Measurements from ENCODE around the gene TRAM2.

- TF ChIP-seq CTCF (IDR thresholded peaks at IDR 0.05 in 2 of 3, conservative IDR thresholded peaks at IDR 0.05 in 1 of 3; ENCODE audit: borderline replicate concordance in 1 of 3, insufficient read depth in 1 of 3, low read depth in 2 of 3, low read length in 2 of 3) = no peak
- TF ChIP-seq POLR2A (IDR thresholded peaks at IDR 0.05; ENCODE audit: borderline replicate concordance, extremely low read depth, insufficient read depth, insufficient read length) = no peak
- TF ChIP-seq, protein P1, sequence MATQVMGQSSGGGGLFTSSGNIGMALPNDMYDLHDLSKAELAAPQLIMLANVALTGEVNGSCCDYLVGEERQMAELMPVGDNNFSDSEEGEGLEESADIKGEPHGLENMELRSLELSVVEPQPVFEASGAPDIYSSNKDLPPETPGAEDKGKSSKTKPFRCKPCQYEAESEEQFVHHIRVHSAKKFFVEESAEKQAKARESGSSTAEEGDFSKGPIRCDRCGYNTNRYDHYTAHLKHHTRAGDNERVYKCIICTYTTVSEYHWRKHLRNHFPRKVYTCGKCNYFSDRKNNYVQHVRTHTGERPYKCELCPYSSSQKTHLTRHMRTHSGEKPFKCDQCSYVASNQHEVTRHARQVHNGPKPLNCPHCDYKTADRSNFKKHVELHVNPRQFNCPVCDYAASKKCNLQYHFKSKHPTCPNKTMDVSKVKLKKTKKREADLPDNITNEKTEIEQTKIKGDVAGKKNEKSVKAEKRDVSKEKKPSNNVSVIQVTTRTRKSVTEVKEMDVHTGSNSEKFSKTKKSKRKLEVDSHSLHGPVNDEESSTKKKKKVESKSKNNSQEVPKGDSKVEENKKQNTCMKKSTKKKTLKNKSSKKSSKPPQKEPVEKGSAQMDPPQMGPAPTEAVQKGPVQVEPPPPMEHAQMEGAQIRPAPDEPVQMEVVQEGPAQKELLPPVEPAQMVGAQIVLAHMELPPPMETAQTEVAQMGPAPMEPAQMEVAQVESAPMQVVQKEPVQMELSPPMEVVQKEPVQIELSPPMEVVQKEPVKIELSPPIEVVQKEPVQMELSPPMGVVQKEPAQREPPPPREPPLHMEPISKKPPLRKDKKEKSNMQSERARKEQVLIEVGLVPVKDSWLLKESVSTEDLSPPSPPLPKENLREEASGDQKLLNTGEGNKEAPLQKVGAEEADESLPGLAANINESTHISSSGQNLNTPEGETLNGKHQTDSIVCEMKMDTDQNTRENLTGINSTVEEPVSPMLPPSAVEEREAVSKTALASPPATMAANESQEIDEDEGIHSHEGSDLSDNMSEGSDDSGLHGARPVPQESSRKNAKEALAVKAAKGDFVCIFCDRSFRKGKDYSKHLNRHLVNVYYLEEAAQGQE (IDR thresholded peaks at IDR 0.05; ENCODE audit: low read depth) = no peak
- no peak for TF ChIP-seq POLR2AphosphoS5 (IDR thresholded peaks at IDR 0.05; ENCODE audit: low read depth, low read length)
- TF ChIP-seq EZH2 (IDR thresholded peaks at IDR 0.05) = no peak
- TF ChIP-seq YY1 (IDR thresholded peaks at IDR 0.05; ENCODE audit: extremely low read depth, insufficient replicate concordance, low read depth, low read length) = no peak
- TF ChIP-seq TCF7L2 (IDR thresholded peaks at IDR 0.05; ENCODE audit: borderline replicate concordance, extremely low read depth, insufficient read depth, insufficient read length) = no peak
Observed at GRCh38 chr6:52526634-52527033, 50.2 kb downstream of the TRAM2 start.
